ENCODE measurements around the gene CACUL1. TPM values are rescaled to one million over a fixed set of nuclear protein-coding genes. Genes with fewer than 3 reads are reported as not detected.
A peak's percentile ranks its signal among the peaks of the same experiment; 100 is the strongest.
"Not testable (repeated sequence)": the region's sequence is repeated elsewhere in the genome, so short reads cannot be mapped to it uniquely, and the experiment has no call there.

The CACUL1 gene
- total RNA-seq, 1 experiment from 2014 or later = 67.5 TPM

DNA sequence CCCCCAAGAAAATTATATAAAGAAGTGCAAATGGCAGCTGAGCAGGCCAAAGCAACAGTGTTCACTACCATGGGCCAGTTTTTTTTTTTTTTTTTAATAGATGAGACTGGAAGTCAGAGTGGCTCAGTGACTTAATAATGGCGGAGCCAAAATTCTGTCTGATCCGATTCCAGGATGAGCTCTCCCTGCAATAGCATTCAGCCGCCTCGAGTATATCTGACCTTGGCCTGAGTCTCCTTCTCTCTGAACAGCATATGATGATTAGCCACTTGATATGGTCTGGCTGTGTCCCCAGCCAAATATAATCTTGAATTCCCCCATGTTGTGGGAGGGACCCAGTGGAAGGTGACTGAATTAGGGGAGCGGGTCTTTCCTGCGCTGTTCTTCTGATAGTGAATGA, 82.6 kb downstream of the CACUL1 start:
- intact Hi-C loops (cut with micrococcal nuclease) = no loop called here
- BruUV-seq (replicated peaks) = TSS peak; percentile 7
- H3K36me3 ChIP-seq (ENCODE audit: control insufficient read depth in 1 of 2, insufficient read depth in 2 of 2, low read length in 2 of 2) = no peaks in the 10 kb centered on the region
- no peak overlapping the region for H2AFZ ChIP-seq (ENCODE audit: low read depth, low read length, poor library complexity, severe bottlenecking)
- POLR2A ChIA-PET = no interaction called here
- no peaks in the 10 kb centered on the region for H4K20me1 ChIP-seq (ENCODE audit: insufficient read depth)
- H3K4me1 ChIP-seq (ENCODE audit: control insufficient read depth in 1 of 2, insufficient read depth in 2 of 2, low read length in 2 of 2) = no peaks in the 10 kb centered on the region
- ATAC-seq (no peak), DNase-seq (ENCODE audit: low read depth, low spot score) (no peak)
- H3K9ac ChIP-seq (ENCODE audit: low read length) = no peak overlapping the region
- no peak overlapping the region for H3K4me2 ChIP-seq (ENCODE audit: low read length)
- CTCF ChIA-PET = no interaction called here
- RAD21 ChIA-PET (ENCODE audit: low non-redundant PET in 1 of 2, low total read pairs in 2 of 2, uncharacterized antibody in 2 of 2, unreplicated experiment in 2 of 2) = no interaction called here
- no peak overlapping the region for H3K27ac ChIP-seq (ENCODE audit: low read depth, low read length)
- no peaks in the 10 kb centered on the region for H3K9me3 ChIP-seq (ENCODE audit: control insufficient read depth in 1 of 2, insufficient read depth in 1 of 2, low read depth in 1 of 2, low read length in 2 of 2)
- no peaks in the 10 kb centered on the region for H3K79me2 ChIP-seq (ENCODE audit: insufficient read depth, low read length)
- no peak overlapping the region for H3K4me3 ChIP-seq (replicated peaks in 1 of 2; ENCODE audit: low read depth in 1 of 2, low read length in 2 of 2)
- TF ChIP-seq EZH2 (IDR thresholded peaks at IDR 0.05) (no peak), EZH2phosphoT487 (IDR thresholded peaks at IDR 0.05; ENCODE audit: borderline replicate concordance) (no peak), ELF1 (IDR thresholded peaks at IDR 0.05; ENCODE audit: borderline replicate concordance, low read depth) (no peak), POLR2A (IDR thresholded peaks at IDR 0.05; ENCODE audit: borderline replicate concordance, extremely low read depth, insufficient read depth, insufficient read length) (no peak), JUND (IDR thresholded peaks at IDR 0.05) (no peak), SP1 (IDR thresholded peaks at IDR 0.05; ENCODE audit: low read depth) (no peak), EGR1 (IDR thresholded peaks at IDR 0.05; ENCODE audit: low read depth) (no peak), RAD21 (IDR thresholded peaks at IDR 0.05; ENCODE audit: low read depth) (no peak), ZFX (IDR thresholded peaks at IDR 0.05) (no peak), CBX3 (IDR thresholded peaks at IDR 0.05; ENCODE audit: low read depth) (no peak), CEBPB (IDR thresholded peaks at IDR 0.05; ENCODE audit: low read depth) (no peak), SIN3A (IDR thresholded peaks at IDR 0.05; ENCODE audit: low read depth) (no peak)
- TF ChIP-seq, protein P1, sequence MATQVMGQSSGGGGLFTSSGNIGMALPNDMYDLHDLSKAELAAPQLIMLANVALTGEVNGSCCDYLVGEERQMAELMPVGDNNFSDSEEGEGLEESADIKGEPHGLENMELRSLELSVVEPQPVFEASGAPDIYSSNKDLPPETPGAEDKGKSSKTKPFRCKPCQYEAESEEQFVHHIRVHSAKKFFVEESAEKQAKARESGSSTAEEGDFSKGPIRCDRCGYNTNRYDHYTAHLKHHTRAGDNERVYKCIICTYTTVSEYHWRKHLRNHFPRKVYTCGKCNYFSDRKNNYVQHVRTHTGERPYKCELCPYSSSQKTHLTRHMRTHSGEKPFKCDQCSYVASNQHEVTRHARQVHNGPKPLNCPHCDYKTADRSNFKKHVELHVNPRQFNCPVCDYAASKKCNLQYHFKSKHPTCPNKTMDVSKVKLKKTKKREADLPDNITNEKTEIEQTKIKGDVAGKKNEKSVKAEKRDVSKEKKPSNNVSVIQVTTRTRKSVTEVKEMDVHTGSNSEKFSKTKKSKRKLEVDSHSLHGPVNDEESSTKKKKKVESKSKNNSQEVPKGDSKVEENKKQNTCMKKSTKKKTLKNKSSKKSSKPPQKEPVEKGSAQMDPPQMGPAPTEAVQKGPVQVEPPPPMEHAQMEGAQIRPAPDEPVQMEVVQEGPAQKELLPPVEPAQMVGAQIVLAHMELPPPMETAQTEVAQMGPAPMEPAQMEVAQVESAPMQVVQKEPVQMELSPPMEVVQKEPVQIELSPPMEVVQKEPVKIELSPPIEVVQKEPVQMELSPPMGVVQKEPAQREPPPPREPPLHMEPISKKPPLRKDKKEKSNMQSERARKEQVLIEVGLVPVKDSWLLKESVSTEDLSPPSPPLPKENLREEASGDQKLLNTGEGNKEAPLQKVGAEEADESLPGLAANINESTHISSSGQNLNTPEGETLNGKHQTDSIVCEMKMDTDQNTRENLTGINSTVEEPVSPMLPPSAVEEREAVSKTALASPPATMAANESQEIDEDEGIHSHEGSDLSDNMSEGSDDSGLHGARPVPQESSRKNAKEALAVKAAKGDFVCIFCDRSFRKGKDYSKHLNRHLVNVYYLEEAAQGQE (IDR thresholded peaks at IDR 0.05; ENCODE audit: low read depth) = no peak
- TF ChIP-seq, protein P2, sequence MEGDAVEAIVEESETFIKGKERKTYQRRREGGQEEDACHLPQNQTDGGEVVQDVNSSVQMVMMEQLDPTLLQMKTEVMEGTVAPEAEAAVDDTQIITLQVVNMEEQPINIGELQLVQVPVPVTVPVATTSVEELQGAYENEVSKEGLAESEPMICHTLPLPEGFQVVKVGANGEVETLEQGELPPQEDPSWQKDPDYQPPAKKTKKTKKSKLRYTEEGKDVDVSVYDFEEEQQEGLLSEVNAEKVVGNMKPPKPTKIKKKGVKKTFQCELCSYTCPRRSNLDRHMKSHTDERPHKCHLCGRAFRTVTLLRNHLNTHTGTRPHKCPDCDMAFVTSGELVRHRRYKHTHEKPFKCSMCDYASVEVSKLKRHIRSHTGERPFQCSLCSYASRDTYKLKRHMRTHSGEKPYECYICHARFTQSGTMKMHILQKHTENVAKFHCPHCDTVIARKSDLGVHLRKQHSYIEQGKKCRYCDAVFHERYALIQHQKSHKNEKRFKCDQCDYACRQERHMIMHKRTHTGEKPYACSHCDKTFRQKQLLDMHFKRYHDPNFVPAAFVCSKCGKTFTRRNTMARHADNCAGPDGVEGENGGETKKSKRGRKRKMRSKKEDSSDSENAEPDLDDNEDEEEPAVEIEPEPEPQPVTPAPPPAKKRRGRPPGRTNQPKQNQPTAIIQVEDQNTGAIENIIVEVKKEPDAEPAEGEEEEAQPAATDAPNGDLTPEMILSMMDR (IDR thresholded peaks at IDR 0.05 in 2 of 3, conservative IDR thresholded peaks at IDR 0.05 in 1 of 3; ENCODE audit: borderline replicate concordance in 1 of 3, insufficient read depth in 1 of 3, low read depth in 2 of 3, low read length in 2 of 3) = no peak
- TF ChIP-seq, protein P3, sequence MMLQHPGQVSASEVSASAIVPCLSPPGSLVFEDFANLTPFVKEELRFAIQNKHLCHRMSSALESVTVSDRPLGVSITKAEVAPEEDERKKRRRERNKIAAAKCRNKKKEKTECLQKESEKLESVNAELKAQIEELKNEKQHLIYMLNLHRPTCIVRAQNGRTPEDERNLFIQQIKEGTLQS (IDR thresholded peaks at IDR 0.05) = no peak
- no peaks in the 10 kb centered on the region for H3K27me3 ChIP-seq (ENCODE audit: insufficient read depth, low read length)
- H3K9me2 ChIP-seq (ENCODE audit: insufficient read depth) = no peaks in the 10 kb centered on the region

DNA sequence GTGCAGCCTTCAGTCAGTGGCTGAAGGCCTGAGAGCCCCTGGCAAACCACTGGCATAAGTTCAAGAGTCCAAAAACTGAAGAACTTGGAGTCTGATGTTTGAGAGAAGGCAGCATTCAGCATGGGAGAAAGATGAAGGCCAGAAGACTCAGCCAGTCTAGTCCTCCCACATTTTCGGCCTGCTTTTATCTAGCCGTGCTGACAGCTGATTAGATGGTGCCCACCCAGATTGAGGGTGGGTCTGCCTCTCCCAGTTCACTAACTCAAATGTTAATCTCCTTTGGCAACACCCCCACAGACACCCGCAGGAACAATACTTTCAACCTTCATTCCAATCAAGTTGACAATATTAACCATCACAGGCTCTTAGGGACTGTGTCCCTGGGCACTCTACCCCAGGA, 83.5 kb downstream of the CACUL1 start:
- H3K9ac ChIP-seq (ENCODE audit: low read length); DNase-seq (ENCODE audit: low read depth, low spot score); H2AFZ ChIP-seq (ENCODE audit: low read depth, low read length, poor library complexity, severe bottlenecking); ATAC-seq; RAD21 ChIA-PET (ENCODE audit: low non-redundant PET in 1 of 2, low total read pairs in 2 of 2, uncharacterized antibody in 2 of 2, unreplicated experiment in 2 of 2); CTCF ChIA-PET; POLR2A ChIA-PET; H4K20me1 ChIP-seq (ENCODE audit: insufficient read depth); H3K9me3 ChIP-seq (ENCODE audit: control insufficient read depth in 1 of 2, insufficient read depth in 1 of 2, low read depth in 1 of 2, low read length in 2 of 2); H3K36me3 ChIP-seq (ENCODE audit: control insufficient read depth in 1 of 2, insufficient read depth in 2 of 2, low read length in 2 of 2); H3K4me1 ChIP-seq (ENCODE audit: control insufficient read depth in 1 of 2, insufficient read depth in 2 of 2, low read length in 2 of 2); H3K27ac ChIP-seq (ENCODE audit: low read depth, low read length); H3K4me3 ChIP-seq (replicated peaks in 1 of 2; ENCODE audit: low read depth in 1 of 2, low read length in 2 of 2); intact Hi-C loops (cut with micrococcal nuclease); H3K27me3 ChIP-seq (ENCODE audit: insufficient read depth, low read length); H3K79me2 ChIP-seq (ENCODE audit: insufficient read depth, low read length); H3K4me2 ChIP-seq (ENCODE audit: low read length); H3K9me2 ChIP-seq (ENCODE audit: insufficient read depth); BruUV-seq (replicated peaks): not testable (repeated sequence)

Measured in HCT116 (cell line).